HFFc6 (cell line): ENCODE measurements around the gene SLC11A2. TPM values are rescaled to one million over a fixed set of nuclear protein-coding genes. Genes with fewer than 3 reads are reported as not detected.
"Not testable (repeated sequence)": the region's sequence is repeated elsewhere in the genome, so short reads cannot be mapped to it uniquely, and the experiment has no call there.

Experiments used
- DNase-seq: peaks from one replicate; pipeline ENCODE4 v3.0.0-alpha.2; 2018
- H3K27ac Mint-ChIP-seq: 2 replicates; pipeline ENCODE4 v1.8.0; 2020; ENCODE audit warnings: mild to moderate bottlenecking, mixed read lengths
- H3K27me3 Mint-ChIP-seq: 2 replicates; pipeline ENCODE4 v1.8.0; 2021; ENCODE audit warnings: mild to moderate bottlenecking, moderate library complexity, mixed read lengths; ENCODE audit not compliant: insufficient read depth
- H3K36me3 Mint-ChIP-seq: 2 replicates; pipeline ENCODE4 v1.8.0; 2021; ENCODE audit warnings: low read depth, mixed read lengths
- H3K4me1 Mint-ChIP-seq: 2 replicates; pipeline ENCODE4 v1.8.0; 2020; ENCODE audit warnings: low read depth, mixed read lengths
- H3K4me3 Mint-ChIP-seq: 2 replicates; pipeline ENCODE4 v1.8.0; 2020; ENCODE audit warnings: mild to moderate bottlenecking, moderate library complexity, mixed read lengths
- H3K9me3 Mint-ChIP-seq: 2 replicates; pipeline ENCODE4 v1.8.0; 2020; ENCODE audit warnings: mild to moderate bottlenecking, mixed read lengths
- CTCF ChIP-seq: fragments of 200-600 bp; sonication (generic); IDR thresholded peaks from 2 replicates; pipeline ENCODE4 v1.5.0; 2021; ENCODE audit warnings: antibody characterized with exemption, mild to moderate bottlenecking
- total RNA-seq, 6 experiments: library from RNA; stranded (reverse); fragmentation: NEBNext Ultra II Directional; extraction: Animal tissue kit (Norgen Biotek cat#: 25700); gene quantifications; 2 replicates in 1 of 6; 3 replicates in 5 of 6; pipeline ENCODE4 v1.2.3, GENCODE V29; 2021

Gene SLC11A2
- total RNA-seq, 6 experiments from 2014 or later = 32.0 to 37.4 (median 34.0) TPM

DNA sequence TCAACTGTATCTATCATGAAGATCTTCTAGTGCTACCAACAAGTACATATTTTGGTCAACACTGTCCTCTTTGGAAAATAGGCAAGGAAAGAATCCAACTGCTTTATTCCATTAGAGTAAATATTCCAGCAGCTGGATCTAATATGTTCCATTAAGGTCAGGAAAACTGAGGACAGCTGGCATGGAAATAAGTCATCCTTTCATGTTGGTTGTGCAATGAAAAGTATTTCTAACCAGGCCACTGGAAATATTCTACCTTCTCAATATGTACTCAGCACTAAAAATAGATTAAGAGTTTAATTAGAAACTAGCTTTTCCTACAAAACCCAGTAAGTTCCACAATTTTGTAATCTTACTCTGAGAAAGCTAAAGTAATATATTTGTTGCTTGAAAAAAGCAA, 54.2 kb downstream of the SLC11A2 start:
- Mint-ChIP-seq H3K9me3 (no peaks in the 10 kb centered on the region), H3K4me1 (0 out of 2 replicates have a peak, but pooled peaks cover 7% of the 10 kb centered on the region), H3K4me3 (no peak overlapping the region), H3K27ac (no peak overlapping the region), H3K27me3 (no peaks in the 10 kb centered on the region), H3K36me3 (peaks cover 18% of the 10 kb centered on the region)
- DNase-seq = peak; percentile 10
- TF ChIP-seq CTCF = no peak

DNA sequence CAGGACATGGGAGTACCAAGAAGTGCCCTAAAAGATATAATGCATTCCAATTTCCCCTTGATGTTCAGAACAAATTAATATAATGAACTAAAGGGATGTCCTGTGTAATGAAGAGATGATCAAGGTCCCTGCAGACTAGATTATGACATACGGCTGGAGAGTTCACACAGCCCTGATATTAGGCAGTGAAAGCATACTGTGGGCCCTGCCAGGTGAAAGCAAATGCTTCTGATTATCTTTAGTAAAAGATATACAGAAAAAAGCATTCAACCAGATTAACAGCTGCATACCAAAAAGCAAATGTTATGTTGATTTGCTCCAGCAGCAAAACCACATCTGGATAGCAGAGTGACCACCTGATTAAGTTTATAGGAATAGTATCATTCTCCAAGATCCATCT, 61.8 kb downstream of the SLC11A2 start:
- Mint-ChIP-seq H3K9me3 (no peaks in the 10 kb centered on the region), H3K27ac (no peak overlapping the region), H3K4me3 (no peak overlapping the region), H3K36me3 (peaks cover 5% of the 10 kb centered on the region; the same call in 1 of the 2 replicates), H3K27me3 (no peaks in the 10 kb centered on the region), H3K4me1 (peaks cover 7% of the 10 kb centered on the region)
- TF ChIP-seq CTCF = no peak
- DNase-seq = no peak

- H3K27me3 Mint-ChIP-seq = no peaks in the 10 kb centered on the region
- TF ChIP-seq CTCF = no peak
- H3K4me3 Mint-ChIP-seq = no peak overlapping the region
- peaks cover 7% of the 10 kb centered on the region for H3K4me1 Mint-ChIP-seq
- H3K36me3 Mint-ChIP-seq = no peaks in the 10 kb centered on the region
- H3K27ac Mint-ChIP-seq = no peak overlapping the region
- DNase-seq = peak; percentile 3
- H3K9me3 Mint-ChIP-seq = no peaks in the 10 kb centered on the region
These were observed 64.5 kb downstream of the SLC11A2 start for GRCh38 chr12:50961708-50962107.

DNA sequence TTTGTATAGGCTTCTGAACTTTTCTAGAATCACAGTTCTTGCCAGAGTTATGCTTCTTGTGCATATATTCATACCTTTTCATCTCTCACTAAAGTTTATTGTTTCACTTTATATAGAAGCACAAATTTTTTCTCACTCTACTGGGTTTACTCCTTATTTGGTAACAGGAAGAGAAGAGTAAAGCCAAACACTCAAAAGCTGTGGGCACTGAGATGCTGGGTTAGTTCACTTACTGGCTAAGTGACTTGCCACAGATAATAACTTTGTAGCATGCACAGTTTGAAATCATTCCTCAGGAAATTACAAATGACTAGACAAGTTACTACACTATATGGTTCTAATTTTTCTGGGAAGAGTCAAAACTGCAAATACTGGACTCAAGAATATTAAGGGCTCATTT, 66.1 kb downstream of the SLC11A2 start:
- Mint-ChIP-seq H3K36me3 (no peaks in the 10 kb centered on the region), H3K27ac (no peak overlapping the region), H3K4me1 (peaks cover 7% of the 10 kb centered on the region), H3K9me3 (no peaks in the 10 kb centered on the region), H3K4me3 (no peak overlapping the region), H3K27me3 (no peaks in the 10 kb centered on the region)
- no peak for DNase-seq
- TF ChIP-seq CTCF = no peak

- no peaks in the 10 kb centered on the region for H3K36me3 Mint-ChIP-seq
- H3K9me3 Mint-ChIP-seq = no peaks in the 10 kb centered on the region
- no peaks in the 10 kb centered on the region for H3K27me3 Mint-ChIP-seq
- no peak overlapping the region for H3K27ac Mint-ChIP-seq
- H3K4me1 Mint-ChIP-seq = no peaks in the 10 kb centered on the region
- DNase-seq = no peak
- TF ChIP-seq CTCF = no peak
- H3K4me3 Mint-ChIP-seq = no peak overlapping the region
These were observed 70.5 kb downstream of the SLC11A2 start for GRCh38 chr12:50955697-50956096.

DNA sequence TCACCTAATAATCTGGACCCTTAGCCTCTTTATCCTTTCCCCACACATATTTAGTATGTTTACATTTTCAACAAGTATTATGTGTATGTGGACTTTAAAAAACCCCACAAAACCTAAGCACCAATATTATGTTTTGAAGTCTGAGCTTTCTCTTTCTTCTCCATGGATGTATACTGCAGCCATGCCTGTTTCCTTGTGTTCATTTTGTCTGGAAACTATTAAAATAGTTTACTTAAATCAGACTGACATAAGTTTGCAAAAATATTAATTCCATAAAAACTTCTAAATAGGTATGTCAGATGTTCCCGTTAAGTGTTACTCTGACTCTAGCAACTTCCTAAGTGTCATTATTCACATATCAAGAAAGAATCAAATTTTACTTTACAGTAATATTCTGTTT, 70.9 kb downstream of the SLC11A2 start:
- H3K27ac Mint-ChIP-seq = no peak overlapping the region
- no peaks in the 10 kb centered on the region for H3K36me3 Mint-ChIP-seq
- no peak for TF ChIP-seq CTCF
- no peaks in the 10 kb centered on the region for H3K27me3 Mint-ChIP-seq
- no peak overlapping the region for H3K4me3 Mint-ChIP-seq
- H3K4me1 Mint-ChIP-seq = no peaks in the 10 kb centered on the region
- no peak for DNase-seq
- no peaks in the 10 kb centered on the region for H3K9me3 Mint-ChIP-seq

DNA sequence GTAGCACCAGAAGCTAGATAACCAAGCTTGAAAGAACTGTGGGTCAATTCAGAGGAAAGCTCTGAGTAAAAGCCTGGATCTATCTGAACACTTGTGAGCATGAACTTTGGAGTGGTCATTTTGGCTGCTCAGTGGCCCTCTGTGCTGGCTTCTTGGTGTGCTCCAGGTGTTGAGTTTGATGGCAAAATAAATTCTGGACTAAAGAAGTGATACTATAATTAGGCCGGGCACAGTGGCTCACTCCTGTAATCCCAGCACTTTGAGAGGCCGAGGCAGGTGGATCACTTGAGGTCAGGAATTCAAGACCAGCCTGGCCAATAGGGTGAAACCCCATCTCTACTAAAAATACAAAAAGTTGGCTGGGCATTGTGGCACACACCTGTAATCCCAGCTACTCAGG, 71.4 kb downstream of the SLC11A2 start:
- not testable (repeated sequence) for H3K4me1 Mint-ChIP-seq, H3K4me3 Mint-ChIP-seq, H3K27ac Mint-ChIP-seq, H3K27me3 Mint-ChIP-seq, DNase-seq, H3K9me3 Mint-ChIP-seq, H3K36me3 Mint-ChIP-seq
